Stimulated activated CD8-positive, alpha-beta memory T cell treated with anti-CD3 and anti-CD28 coated beads, Interleukin-7, amount 100 ng/mL, for 4 hours (primary cell): ENCODE results near the gene C14orf180.
"Not testable (repeated sequence)": the region's sequence is repeated elsewhere in the genome, so short reads cannot be mapped to it uniquely, and the experiment has no call there.

Experiments used
- DNase-seq, 2 donors: peaks; one replicate each; pipeline ENCODE4 v3.0.0-alpha.2; 2020; ENCODE audit warnings: low read depth in 2 of 2

The C14orf180 gene

DNA sequence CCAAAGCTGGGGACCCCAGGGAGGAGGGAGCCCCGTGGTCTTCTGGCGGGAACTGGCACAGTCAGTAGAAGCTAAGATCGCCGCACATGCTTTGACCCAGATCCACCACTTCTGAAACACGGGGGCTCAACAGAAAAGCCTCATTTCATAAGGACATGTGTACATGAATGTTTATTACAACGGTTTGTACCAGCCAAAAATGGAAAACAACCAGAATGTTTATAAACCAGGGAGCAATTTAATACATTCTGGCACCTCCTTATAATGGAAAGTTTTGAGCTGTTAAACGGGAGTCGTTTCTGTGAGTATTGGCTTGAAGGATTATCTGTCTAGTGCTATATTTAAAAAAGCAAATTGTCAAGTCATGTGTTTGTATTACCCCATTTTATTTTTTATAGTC is 32.3 kb downstream of the C14orf180 start:
- DNase-seq: no peak

DNA sequence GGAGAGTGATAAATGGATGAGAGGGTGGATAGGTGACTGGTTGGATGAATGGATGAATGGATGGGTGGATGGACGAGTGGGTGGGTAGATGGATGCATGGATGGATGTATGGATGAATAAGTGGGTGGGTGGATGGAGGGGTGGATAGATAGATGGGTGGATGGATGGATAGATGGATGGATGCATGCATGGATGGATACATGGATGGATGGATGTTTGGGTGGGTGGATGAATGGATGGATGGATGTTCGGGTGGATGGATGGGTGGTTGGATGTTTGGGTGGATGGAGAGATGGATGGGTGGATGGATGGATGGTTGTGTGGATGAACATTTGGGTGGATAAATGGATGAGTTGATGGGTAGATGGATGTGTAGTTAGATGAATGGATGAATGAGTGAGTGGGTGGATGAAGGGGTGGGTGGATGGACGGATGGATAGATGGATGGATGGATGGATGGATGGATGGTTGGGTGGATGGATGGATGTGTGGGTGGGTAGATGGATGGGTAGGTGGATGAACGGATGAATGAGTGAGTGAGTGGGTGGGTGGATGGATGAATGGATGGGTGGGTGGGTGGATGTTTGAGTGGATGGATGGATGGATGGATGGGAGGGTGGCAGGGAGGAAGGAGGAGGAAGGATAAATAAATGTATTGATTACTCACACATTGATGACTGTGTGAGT is 34.7 kb downstream of the C14orf180 start:
- DNase-seq: no peak

DNA sequence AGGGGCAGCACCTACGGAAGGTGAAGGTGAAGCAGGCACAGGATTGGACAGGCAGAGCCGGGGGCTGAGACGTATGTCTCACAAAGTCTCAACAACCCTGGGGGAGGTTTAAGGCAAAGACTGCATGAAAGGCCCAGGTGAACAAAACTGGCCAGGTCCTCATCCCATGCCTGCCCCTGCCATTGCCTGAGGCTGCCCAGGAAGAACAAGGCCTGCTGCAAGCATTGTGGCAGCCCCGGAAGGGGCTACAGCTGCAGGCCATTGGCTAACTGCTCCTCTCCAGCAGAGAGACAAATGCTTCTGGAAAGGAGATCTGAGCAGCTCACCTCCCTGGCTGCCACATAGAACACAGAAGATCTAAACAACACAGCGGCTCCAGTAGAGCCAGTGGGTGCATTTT is 45.4 kb downstream of the C14orf180 start:
- DNase-seq: no peak

DNA sequence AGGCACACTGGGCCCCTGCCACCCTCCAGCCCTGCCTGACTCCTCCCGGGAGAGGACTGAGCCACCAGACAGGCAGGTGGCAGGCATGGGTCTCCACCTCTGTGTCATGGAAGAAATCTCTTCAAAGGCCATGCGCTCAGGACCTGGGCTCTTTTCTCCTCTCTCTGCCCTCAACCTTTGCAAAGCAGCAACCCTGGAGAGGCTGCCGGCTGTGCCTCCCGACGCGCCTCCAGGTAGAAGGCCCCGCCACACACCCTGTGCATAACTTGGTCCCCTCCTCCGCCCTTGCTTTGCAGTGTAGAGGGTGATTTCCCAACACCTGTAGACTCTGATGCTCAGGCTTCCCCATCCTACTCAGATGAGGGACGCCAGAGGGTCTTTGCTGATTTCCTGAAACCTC is 53.2 kb downstream of the C14orf180 start:
- no peak for DNase-seq

DNA sequence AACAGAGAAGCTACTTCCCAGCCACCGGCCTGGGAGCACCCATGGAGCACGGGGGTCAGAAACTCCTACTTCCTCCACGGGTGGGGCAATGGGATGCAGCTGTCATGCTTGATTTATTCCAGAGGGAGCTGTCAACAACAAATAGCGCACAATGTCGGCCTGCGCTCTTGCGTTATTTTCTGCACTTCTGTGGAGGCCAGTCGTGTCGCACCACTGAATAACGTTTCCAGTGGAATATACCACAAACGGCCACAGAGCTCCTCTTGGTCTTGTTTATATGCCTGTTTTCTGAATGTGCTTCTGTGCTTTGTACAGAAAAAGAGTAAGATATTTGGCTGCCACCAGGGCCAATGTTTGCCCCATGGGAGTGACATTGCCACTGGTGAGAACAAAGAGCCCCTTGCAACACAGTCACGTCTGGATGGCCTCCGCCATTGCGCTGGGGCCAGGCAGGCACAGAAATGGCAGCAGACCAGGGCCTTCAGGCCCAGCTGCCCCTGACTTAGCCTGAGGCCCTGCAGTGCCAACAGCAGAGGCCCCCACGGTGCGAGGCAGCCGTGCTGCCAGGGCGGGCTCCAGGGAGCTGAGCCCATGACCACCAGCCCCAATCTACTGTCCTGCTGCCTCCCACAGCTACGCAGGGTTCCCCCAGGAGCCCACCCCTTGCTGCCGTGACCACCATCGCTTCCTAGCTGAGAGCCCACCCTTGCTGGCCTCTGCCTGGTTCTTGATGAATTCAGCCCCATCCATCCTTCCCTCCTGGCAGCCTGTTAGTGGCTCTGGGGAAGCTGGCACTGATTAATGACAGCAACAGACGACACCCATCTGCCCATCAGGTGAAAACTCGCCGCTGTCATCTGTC is 53.9 kb downstream of the C14orf180 start:
- no peak for DNase-seq

DNA sequence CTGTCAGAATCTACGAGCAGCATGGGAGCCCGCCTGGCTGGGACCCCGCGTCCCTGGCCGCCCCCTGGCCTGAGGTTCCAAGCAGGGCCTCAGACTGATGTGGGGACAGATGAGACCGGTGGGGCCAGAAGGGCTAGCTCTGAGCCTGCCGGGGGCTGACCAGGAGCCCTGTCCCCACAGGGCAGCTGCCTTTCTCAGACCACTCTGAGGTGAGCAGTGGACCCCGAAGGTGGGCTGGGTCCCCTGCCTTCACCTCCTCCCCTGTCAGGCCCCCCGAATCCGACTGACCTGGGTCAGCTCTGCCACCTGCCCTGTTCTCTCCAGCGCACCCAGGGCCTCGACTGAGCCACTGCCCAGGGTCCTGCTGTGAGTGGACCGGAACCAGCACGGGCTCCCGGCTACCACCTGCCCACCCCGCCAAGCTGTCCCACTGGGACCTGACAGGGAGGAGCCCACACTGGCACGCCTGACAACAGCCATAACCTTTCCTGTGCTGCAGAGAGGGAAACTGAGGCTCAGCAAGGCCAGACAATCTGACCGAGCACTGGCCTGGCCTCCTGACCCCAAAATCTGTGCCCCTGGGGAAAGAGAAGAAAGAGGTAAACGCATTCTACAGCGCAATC is 54.7 kb downstream of the C14orf180 start:
- no peak for DNase-seq

DNA sequence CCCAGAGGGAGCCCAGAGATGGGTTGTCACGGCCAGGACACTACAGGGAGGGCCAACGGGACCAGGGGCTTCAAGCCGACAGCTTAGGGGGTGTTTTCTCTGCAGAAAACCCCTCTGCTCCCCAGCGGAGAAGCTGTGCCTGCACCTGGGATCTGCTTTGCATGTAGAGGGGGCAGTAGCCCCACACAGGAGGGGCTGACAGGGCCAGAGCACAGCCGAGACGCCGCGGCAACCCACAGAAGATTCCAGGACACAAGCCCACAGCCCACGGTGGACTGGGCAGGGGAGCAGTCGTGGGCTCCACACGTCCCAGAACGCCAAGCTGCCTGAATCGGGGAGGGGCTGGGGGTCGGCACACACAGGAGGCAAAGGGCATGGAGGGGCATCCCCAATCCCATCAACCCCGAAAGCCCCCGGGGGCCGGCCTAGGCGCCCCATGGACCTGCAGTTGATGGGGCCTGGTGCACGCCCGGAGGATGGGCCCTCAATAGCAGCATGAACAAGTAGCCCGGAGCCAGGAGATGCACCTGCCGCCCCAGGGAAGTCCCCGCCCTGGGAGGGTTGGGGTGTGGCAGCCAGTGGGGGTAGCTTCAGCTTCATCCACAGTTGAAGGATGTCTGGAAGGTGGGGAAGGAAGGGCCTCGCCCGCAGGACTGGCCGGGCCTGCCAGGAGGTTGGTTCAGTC is 55.5 kb downstream of the C14orf180 start:
- no peak for DNase-seq

DNA sequence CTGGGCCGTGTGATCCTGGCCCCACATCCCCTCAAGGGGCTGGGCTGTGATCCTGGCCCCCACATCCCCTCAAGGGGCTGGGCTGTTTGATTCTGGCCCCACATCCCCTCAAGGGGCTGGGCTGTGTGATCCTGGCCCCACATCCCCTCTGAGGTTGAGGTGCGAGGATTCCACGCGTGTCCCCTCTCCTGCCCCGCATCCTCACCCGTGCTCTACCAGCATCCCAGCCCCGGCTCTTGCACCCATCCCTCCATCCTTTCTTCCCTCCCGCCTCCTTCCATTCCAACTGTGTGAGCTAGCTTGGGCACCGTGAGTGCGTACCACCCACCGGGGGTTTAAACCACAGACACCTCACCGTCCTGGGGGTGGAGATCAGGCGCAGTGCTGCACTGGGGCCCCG is 56.2 kb downstream of the C14orf180 start:
- DNase-seq: no peak

DNA sequence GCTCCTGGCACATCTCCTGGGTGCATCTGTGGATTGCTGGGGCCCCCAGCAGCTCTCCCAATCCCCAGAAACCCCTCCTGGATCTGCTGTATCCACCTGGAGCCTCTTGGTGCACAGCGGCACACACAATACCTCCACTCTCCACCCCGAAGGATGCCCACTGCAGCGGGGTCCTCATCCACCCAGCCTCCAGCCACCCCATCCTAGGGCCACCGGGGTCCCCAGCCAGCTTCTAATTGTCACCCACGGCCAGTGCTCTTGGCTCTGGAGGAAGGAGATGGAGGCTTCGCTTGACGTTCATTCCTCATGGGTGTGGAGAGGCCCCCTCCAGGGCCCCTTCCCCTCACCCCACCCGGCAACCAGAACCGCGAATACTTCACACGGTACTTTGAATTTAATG is 56.6 kb downstream of the C14orf180 start:
- DNase-seq: no peak

DNA sequence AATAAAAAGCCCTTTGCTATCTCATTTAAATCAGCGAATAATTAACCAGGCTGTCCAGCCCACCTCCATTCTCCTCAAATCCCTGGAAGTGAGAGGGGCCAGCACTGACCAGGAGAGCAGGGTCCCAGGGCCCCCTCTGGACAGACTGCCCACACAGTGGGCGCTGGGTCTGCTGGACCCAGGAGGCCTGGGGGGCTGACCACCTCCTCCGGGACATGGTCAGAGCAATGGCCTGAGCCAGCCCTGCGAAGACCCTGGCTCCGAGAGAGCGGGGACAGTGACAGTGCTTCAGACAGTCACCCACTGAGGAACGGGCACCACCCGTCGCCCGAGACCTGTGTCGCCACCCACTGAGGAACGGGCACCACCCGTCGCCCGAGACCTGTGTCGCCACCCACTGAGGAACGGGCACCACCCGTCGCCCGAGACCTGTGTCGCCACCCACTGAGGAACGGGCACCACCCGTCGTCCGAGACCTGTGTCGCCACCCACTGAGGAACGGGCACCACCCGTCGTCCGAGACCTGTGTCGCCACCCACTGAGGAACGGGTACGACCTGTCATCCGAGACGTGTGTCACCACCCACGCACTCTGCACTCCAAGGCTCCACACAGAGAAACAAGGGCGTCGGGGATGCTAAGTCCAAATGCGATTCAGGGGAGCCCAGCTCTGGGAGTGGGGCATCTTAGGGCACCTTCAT is 57.4 kb downstream of the C14orf180 start:
- not testable (repeated sequence) for DNase-seq

DNA sequence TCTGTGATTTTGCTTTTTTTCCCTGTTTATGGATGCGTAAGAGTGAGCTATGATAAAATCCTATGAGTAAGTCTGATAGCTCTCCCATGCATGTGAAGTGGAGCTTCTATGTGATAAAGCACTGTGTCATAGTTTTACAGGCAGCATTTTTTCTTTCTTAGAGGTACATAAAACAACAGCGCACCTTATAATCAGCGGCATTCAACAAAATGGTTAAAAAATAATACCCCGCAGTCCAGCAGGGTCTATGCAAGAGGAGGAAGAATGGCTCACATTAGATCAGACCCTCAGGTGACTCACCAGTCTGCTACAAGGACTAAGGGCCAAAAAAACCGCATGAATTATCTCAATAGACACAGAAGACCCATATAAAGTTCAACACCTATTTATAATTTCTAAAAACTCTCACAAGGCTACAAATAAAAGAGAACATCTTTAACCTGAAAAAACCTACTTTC is 58.0 kb downstream of the C14orf180 start:
- DNase-seq: no peak

DNA sequence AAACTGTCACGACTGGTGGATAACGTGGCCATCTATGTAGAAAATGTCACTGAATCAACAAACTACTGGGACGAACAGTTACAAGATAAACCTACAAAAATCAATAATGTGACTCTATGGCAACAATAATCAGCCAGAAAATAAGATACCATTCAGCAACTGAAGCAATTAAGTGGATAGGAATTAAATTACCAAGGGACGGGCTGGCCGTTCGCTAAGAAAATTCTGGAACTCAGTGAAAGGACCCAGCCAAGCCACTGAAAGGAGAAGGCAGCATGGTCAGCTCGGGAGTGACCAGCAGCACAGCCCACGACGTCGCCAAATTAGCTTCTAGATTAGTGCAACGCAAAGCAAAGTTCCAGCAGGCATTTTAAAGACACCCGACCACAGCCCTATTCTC is 58.6 kb downstream of the C14orf180 start:
- no peak for DNase-seq

DNA sequence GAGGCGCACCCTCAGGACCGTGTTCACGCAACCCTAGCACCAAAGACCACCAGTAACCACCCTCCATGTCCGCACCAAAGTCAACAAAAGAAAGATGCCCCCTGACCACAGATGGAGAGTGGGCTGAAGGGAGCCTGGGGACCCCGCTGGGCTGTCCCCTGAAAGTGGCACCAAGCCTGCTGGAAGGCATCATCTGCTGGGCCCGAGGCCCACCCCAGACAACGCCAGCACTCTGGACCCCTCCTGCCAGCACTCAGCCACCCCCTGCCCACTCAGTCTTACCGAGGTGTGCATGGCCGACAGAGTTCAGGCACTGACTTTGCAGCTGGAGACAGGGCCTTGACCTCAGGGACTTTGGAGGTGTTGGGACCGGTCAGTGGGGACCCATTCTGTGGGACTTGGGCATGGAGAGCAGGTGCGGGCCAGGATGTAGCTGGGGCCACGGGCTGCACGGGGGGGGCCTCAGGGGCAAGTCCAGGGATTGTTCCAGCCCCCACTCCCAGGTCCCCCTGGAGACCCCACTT is 59.4 kb downstream of the C14orf180 start:
- DNase-seq: no peak

DNA sequence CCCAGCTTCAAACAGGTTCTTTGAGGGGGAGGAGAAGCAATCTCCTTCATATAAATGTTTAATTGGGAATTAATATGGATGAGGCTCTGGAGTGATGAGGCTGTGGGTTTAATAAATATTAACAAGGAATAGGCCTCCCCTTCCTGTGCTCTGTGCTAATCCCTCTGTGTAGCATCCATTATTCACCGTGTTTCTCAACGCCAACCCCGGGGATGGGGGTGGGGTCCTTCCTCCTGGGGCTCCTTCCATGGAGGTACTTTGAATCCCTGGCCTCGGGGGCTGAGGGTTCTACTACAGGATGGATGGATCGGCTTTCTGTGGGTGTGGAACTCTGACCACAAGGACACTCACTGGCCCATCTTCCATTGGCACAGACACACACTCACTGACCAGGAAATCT is 59.9 kb downstream of the C14orf180 start:
- no peak for DNase-seq
